NB4 (cell line): ENCODE measurements around the gene IL1R2.
A peak's percentile ranks its signal among the peaks of the same experiment; 100 is the strongest.

Experiments
- POLR2A ChIP-seq: IDR thresholded peaks from 2 replicates; pipeline ENCODE4 v1.6.1; 2011; ENCODE audit warnings: mild to moderate bottlenecking; ENCODE audit not compliant: insufficient read length; ENCODE audit errors: extremely low read depth
- TF ChIP-seq, protein P1 (sequence below): IDR thresholded peaks from one replicate; pipeline ENCODE4 v1.5.1; 2012; ENCODE audit warnings: low read depth, low read length
- TF ChIP-seq, protein P2 (sequence below): IDR thresholded peaks from 2 replicates; pipeline ENCODE4 v1.6.1; 2011; ENCODE audit warnings: low read depth, low read length

DNA sequence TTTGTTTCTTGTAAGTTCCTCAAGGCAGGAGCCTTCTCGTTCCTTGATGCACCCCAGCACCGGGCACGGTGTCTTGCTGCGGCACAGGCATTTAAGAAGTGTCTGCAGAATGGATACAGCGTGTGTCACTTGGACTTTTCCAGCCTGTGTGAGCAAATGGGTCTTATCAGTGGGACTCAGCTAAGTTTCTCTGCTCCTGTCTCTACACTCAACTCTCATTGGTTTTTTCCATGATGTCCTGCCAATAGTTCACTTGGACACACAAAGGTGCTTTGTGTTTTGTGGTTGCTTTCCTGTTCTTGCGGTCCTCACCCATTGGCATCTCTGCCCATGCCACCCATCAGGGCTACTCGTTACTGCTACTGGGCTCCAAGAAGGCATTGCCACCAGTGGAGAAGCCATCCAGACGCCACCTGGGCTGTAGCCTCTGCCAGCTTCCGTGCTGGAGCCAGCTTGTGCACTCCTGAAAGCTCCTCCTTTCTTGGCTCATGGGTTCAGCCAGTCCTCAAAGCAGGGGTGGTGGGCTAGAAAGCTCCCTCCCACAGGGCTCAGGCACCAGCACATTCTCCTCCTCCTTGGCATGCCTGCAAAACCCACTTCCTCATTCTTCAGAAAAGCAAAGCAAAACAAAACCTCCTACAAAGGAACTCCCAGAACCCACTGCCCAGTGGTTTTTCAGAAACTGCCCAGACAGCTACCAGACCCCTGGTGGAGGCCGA is 41.4 kb downstream of the IL1R2 start:
- peak; percentile 20 for TF ChIP-seq POLR2A
- TF ChIP-seq, protein P1, sequence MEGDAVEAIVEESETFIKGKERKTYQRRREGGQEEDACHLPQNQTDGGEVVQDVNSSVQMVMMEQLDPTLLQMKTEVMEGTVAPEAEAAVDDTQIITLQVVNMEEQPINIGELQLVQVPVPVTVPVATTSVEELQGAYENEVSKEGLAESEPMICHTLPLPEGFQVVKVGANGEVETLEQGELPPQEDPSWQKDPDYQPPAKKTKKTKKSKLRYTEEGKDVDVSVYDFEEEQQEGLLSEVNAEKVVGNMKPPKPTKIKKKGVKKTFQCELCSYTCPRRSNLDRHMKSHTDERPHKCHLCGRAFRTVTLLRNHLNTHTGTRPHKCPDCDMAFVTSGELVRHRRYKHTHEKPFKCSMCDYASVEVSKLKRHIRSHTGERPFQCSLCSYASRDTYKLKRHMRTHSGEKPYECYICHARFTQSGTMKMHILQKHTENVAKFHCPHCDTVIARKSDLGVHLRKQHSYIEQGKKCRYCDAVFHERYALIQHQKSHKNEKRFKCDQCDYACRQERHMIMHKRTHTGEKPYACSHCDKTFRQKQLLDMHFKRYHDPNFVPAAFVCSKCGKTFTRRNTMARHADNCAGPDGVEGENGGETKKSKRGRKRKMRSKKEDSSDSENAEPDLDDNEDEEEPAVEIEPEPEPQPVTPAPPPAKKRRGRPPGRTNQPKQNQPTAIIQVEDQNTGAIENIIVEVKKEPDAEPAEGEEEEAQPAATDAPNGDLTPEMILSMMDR: peak; percentile 43
- TF ChIP-seq, protein P2, sequence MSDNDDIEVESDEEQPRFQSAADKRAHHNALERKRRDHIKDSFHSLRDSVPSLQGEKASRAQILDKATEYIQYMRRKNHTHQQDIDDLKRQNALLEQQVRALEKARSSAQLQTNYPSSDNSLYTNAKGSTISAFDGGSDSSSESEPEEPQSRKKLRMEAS: peak; percentile 70
